KMS-11 (cell line): Measurements from ENCODE around the gene RAI2.
A peak's percentile ranks its signal among the peaks of the same experiment; 100 is the strongest.
"Not testable (repeated sequence)": the region's sequence is repeated elsewhere in the genome, so short reads cannot be mapped to it uniquely, and the experiment has no call there.

Experiments
- H2AFZ ChIP-seq: fragments of 200-600 bp; sonication (generic); 2 replicates; pipeline ENCODE4 v1.6.1; 2016; ENCODE audit warnings: antibody characterized with exemption, mixed run types, low read depth
- H3K27ac ChIP-seq: fragments of 200-600 bp; sonication (generic); 2 replicates; pipeline ENCODE4 v1.6.1; 2016; ENCODE audit warnings: mild to moderate bottlenecking, mixed run types
- H3K27me3 ChIP-seq: fragments of 200-600 bp; sonication (generic); 2 replicates; pipeline ENCODE4 v1.6.1; 2017; ENCODE audit warnings: mild to moderate bottlenecking, low read depth, mixed run types, moderate library complexity; ENCODE audit not compliant: insufficient read depth
- H3K36me3 ChIP-seq: fragments of 200-600 bp; sonication (generic); 2 replicates; pipeline ENCODE4 v1.6.1; 2017; ENCODE audit warnings: mild to moderate bottlenecking, mixed run types; ENCODE audit not compliant: insufficient read depth
- H3K4me1 ChIP-seq: fragments of 200-600 bp; sonication (generic); 2 replicates; pipeline ENCODE4 v1.6.1; 2016; ENCODE audit warnings: mild to moderate bottlenecking, low read depth, mixed run types; ENCODE audit not compliant: poor library complexity, severe bottlenecking
- H3K4me2 ChIP-seq: fragments of 200-600 bp; sonication (generic); 2 replicates; pipeline ENCODE4 v1.7.0; 2016; ENCODE audit warnings: mild to moderate bottlenecking, mixed run types
- H3K4me3 ChIP-seq: fragments of 200-600 bp; sonication (generic); IDR thresholded peaks from 2 replicates; pipeline ENCODE4 v1.6.1; 2017; ENCODE audit warnings: low read depth, low read length, mixed read lengths; ENCODE audit not compliant: insufficient read depth
- H3K79me2 ChIP-seq: fragments of 200-600 bp; sonication (generic); 2 replicates; pipeline ENCODE4 v1.6.1; 2016; ENCODE audit warnings: low read depth, mixed run types; ENCODE audit not compliant: insufficient read depth
- H3K9ac ChIP-seq: fragments of 200-600 bp; sonication (generic); 2 replicates; pipeline ENCODE4 v1.6.1; 2016; ENCODE audit warnings: mild to moderate bottlenecking, mixed run types
- H4K20me1 ChIP-seq: fragments of 200-600 bp; sonication (generic); 2 replicates; pipeline ENCODE4 v1.6.1; 2016; ENCODE audit warnings: mild to moderate bottlenecking, mixed run types; ENCODE audit not compliant: insufficient read depth
- TF ChIP-seq, protein P1 (sequence below): fragments of 200-600 bp; sonication (generic); conservative IDR thresholded peaks from 2 replicates; pipeline ENCODE4 v1.6.1; 2017; ENCODE audit warnings: low read depth, mild to moderate bottlenecking, antibody characterized with exemption, low read length, moderate library complexity, mixed read lengths

RAI2 gene

DNA sequence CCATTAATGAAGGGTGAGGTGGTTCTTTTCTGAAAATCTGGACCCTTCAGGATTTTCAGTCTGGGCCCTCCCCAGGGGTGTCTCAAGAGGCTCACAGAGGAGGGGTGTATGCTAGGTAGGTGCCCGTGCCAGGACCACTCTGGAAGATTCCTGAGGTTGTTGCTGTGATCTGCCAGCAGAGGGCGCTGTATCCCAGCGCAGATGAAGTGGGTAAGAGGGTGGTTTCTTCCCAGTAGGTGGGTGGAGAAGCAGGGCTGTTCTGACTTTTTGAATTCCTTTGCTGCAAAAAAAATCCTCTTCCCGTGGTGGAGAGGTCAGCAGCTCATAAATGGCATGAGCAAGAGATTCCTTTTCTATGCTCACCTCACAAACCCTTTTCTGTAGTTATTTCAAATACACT lies 72.7 kb downstream of the RAI2 start:
- Histone ChIP-seq H2AFZ (no peak overlapping the region), H3K4me1 (no peaks in the 10 kb centered on the region), H3K79me2 (no peaks in the 10 kb centered on the region), H3K27ac (no peak overlapping the region), H3K4me2 (no peak overlapping the region), H4K20me1 (no peaks in the 10 kb centered on the region), H3K9ac (no peak overlapping the region), H3K4me3 (no peak overlapping the region), H3K36me3 (no peaks in the 10 kb centered on the region), H3K27me3 (no peaks in the 10 kb centered on the region)
- TF ChIP-seq, protein P1, sequence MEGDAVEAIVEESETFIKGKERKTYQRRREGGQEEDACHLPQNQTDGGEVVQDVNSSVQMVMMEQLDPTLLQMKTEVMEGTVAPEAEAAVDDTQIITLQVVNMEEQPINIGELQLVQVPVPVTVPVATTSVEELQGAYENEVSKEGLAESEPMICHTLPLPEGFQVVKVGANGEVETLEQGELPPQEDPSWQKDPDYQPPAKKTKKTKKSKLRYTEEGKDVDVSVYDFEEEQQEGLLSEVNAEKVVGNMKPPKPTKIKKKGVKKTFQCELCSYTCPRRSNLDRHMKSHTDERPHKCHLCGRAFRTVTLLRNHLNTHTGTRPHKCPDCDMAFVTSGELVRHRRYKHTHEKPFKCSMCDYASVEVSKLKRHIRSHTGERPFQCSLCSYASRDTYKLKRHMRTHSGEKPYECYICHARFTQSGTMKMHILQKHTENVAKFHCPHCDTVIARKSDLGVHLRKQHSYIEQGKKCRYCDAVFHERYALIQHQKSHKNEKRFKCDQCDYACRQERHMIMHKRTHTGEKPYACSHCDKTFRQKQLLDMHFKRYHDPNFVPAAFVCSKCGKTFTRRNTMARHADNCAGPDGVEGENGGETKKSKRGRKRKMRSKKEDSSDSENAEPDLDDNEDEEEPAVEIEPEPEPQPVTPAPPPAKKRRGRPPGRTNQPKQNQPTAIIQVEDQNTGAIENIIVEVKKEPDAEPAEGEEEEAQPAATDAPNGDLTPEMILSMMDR, result peak; percentile 87

DNA sequence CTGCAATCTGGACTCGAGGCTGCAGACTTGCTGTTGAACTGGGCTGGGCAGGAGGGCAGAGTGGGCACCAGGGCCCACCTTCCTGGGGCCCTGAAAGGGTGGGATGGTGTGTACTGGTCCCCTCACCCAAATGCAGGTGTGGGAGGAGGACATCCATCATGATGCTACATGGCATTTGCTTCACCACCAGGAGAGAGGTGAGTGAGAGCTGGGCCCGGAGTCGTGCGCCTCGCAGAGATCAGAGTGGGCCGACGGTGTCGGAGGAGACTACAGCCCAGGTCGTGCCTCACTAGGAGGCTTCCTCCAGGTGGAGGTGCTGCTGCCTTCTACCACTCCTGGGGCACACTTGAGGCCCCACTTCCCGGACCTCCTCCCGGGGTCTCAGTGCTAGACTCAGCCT lies 73.5 kb downstream of the RAI2 start:
- H4K20me1 ChIP-seq, result no peaks in the 10 kb centered on the region
- H2AFZ ChIP-seq, result no peak overlapping the region
- H3K27ac ChIP-seq, result no peak overlapping the region
- no peak overlapping the region for H3K4me3 ChIP-seq
- H3K4me1 ChIP-seq, result no peaks in the 10 kb centered on the region
- TF ChIP-seq, protein P1, result no peak
- H3K36me3 ChIP-seq, result no peaks in the 10 kb centered on the region
- no peak overlapping the region for H3K9ac ChIP-seq
- no peaks in the 10 kb centered on the region for H3K27me3 ChIP-seq
- H3K79me2 ChIP-seq, result no peaks in the 10 kb centered on the region
- no peak overlapping the region for H3K4me2 ChIP-seq

DNA sequence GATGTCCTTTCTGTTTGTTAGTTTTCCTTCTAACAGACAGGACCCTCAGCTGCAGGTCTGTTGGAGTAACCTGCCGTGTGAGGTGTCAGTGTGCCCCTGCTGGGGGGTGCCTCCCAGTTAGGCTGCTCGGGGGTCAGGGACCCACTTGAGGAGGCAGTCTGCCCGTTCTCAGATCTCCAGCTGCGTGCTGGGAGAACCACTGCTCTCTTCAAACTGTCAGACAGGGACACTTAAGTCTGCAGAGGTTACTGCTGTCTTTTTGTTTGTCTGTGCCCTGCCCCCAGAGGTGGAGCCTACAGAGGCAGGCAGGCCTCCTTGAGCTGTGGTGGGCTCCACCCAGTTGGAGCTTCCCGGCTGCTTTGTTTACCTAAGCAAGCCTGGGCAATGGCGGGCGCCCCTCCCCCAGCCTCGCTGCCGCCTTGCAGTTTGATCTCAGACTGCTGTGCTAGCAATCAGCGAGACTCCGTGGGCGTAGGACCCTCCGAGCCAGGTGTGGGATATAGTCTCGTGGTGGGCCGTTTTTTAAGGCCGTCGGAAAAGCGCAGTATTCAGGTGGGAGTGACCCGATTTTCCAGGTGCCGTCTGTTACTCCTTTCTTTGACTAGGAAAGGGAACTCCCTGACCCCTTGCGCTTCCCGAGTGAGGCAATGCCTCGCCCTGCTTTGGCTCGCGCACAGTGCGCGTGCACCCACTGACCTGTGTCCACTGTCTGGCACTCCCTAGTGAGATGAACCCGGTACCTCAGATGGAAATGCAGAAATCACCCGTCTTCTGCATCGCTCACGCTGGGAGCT lies 74.3 kb downstream of the RAI2 start:
- H3K27ac ChIP-seq, H3K36me3 ChIP-seq, H3K27me3 ChIP-seq: not testable (repeated sequence)

DNA sequence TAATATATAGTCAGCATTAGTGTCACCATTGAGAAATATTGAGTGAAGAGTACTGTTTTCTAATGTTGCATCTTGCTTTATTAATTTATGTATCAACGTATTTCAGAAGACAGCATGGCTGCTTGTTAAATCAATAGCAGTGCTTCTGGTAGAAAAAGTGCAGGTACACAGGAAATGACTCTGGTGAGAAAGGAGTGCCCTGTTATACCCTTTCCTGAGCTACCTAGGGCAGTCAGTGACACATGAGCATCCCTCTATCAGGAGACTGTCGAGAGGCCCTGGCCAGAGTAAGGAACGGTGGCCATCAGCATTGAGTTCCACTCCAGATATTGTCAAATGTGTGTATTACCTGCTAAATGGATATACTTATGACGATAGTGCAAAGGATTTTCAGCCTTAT lies 81.7 kb downstream of the RAI2 start:
- Histone ChIP-seq H3K36me3 (no peaks in the 10 kb centered on the region), H3K4me2 (no peak overlapping the region), H4K20me1 (no peaks in the 10 kb centered on the region), H2AFZ (no peak overlapping the region), H3K27me3 (no peaks in the 10 kb centered on the region), H3K79me2 (no peaks in the 10 kb centered on the region), H3K4me3 (no peak overlapping the region), H3K27ac (no peak overlapping the region), H3K4me1 (no peaks in the 10 kb centered on the region), H3K9ac (no peak overlapping the region)
- TF ChIP-seq, protein P1, result no peak

More for the DNA sequence above, 74.3 kb downstream of the RAI2 start:
- not testable (repeated sequence) for H2AFZ ChIP-seq, H3K79me2 ChIP-seq, H3K9ac ChIP-seq, H3K4me3 ChIP-seq, H3K4me1 ChIP-seq, H3K4me2 ChIP-seq, H4K20me1 ChIP-seq

DNA sequence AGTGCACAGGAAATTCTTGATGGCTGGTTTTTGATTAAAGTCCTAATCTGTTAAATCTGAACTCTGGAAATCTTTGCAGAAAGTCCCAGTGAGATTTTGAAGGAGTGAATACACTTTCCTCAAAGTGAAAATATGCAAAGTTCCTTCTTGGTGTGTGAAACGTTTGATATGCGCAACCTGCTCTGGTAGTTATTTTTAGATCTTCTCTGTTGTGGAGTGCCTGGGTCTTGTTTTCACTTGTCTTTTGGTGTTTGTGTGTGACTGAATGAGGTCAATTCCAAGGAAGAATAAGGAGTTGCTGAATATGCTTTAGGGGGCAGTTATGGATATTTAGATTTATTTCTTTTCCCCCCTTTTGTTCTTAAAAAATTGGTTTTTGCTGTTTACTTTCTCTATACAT lies 82.1 kb downstream of the RAI2 start:
- H3K27ac ChIP-seq, result no peak overlapping the region
- no peaks in the 10 kb centered on the region for H3K27me3 ChIP-seq

More for the DNA sequence above, 82.1 kb downstream of the RAI2 start:
- no peak overlapping the region for H3K4me2 ChIP-seq
- H3K79me2 ChIP-seq, result no peaks in the 10 kb centered on the region
- TF ChIP-seq, protein P1, result no peak
- H3K4me1 ChIP-seq, result no peaks in the 10 kb centered on the region
- H3K36me3 ChIP-seq, result no peaks in the 10 kb centered on the region
- H3K4me3 ChIP-seq, result no peak overlapping the region
- H3K9ac ChIP-seq, result no peak overlapping the region
- no peak overlapping the region for H2AFZ ChIP-seq
- no peaks in the 10 kb centered on the region for H4K20me1 ChIP-seq
